Hematopoietic multipotent progenitor cell treated with erythropoietin and hydrocortisone succinate and interleukin-3 and kit ligand, for 6 days (in vitro differentiated cells): ENCODE measurements around the gene UBL4B.
A peak's percentile ranks its signal among the peaks of the same experiment; 100 is the strongest.

Source experiments
- DNase-seq: peaks from one replicate; pipeline ENCODE4 v3.0.0-alpha.2; 2015

Gene UBL4B

DNA sequence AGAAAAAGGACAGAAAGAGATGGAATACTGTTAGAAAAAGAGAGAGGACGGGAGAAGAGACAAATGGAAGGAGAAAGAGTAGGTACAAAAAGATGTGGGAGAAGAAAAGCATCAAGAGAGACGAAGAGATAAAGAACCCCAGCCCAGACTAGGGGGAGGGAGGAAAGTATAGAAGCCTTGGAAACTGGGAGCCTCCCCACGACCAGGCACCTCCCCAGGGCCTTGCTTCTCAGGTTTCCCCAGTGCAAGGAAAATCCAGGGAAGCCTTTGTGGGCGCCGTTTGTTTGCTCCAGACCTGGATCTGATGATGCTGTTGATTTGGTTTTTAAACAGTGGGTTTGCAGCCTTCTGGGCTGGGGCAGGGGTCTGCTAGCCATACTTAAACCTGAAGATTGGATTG lies 26.6 kb upstream of the UBL4B start:
- no peak for DNase-seq

DNA sequence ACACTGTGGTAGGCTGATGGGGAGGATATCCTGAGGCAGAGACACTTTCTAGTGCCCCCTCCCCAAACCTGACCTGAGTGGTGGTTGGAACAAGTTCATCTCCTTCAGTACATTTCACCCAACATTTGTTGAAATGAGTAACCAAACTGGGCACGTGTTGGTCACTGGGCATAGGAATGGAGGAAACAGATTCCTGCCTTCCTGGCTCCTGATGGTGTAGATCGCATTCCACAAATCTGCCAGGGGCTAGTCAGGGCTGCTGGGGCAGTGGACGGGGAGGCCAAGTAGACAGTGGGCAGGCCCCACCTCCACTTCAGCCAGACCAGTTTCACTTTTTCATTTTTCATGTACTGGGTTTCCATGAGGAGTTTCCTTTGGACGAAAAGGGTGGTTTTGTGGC lies 25.3 kb upstream of the UBL4B start:
- DNase-seq: no peak

- DNase-seq: peak; percentile 85
Measured at GRCh38 chr1:110087812-110088738, 24.2 kb upstream of the UBL4B start.

GRCh38 chr1:110088739-110089316 lies 23.4 kb upstream of the UBL4B start:
- DNase-seq: no peak

DNA sequence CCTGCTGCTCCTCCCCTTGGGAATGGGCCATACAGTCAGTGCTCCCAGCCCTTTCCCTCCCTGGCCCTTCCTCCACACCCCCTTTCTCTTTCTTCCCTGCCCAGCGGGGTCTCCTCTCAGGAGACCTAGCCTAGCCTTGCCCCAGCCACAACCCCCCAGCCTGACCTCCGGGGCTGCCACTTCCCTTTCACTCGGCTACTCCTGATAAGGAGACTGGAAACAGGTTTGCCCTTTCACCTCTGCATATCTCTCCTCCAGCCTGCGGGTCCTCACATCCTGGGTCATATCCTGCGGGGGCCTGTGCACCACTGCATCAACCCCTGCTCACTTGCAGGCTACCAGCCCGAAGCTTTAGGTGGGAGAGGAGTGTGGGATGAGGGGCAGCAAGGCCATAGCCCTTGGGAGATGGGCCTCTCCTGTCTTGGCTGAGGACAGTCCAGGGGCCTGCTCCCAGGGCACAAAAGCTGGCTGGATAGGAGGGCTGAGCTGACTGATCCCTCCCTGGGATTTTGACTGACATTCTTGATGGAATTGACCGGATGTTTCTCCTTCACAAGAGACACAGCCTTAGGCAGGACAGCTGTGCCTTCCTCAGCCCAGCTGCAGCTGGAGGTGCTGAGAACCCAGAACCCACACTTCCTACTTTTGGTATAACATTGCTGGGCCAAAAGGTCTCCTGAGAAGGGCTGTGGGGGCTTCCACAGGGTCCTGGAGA lies 22.5 kb upstream of the UBL4B start:
- DNase-seq: no peak

DNA sequence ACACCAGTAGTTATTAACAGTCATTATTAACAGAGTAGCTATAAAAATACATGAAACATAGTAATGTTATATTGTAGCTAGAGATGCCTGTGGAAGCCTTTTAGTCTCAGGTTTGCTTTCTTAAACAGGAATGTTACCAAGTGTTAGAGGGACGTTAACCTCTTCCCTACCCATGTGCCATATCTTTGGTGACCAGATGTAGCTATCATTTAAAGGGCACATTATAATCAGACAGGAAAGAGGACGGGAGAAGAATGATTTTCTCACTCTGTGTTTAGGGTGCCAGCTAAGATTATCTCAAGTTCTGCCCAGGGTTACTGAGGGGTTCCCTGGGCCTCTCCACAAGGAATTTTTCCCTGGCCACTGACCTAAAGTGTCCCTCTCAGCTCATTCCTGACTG lies 20.9 kb upstream of the UBL4B start:
- peak; percentile 52 for DNase-seq

- DNase-seq: no peak
Measured at GRCh38 chr1:110091791-110092190, 20.5 kb upstream of the UBL4B start.

DNA sequence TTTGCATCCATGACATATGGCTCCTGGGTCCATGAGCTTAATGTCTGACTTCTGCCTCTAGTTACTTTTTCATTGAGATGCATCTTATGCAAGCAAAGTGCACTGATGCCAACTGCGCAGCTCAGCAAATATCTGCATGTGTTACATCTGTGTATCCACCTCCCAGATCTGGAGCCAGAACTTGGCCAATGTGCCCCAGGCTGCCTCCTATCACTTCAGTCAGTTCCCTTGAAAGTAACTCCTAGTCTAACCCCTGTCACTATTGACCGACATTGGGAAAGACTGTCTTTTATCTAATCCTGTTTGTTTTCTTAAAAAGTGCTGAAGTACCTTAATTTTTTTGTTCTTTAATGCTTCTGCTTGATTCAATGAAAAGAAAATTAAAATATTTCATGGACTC lies 19.3 kb upstream of the UBL4B start:
- DNase-seq: no peak

DNA sequence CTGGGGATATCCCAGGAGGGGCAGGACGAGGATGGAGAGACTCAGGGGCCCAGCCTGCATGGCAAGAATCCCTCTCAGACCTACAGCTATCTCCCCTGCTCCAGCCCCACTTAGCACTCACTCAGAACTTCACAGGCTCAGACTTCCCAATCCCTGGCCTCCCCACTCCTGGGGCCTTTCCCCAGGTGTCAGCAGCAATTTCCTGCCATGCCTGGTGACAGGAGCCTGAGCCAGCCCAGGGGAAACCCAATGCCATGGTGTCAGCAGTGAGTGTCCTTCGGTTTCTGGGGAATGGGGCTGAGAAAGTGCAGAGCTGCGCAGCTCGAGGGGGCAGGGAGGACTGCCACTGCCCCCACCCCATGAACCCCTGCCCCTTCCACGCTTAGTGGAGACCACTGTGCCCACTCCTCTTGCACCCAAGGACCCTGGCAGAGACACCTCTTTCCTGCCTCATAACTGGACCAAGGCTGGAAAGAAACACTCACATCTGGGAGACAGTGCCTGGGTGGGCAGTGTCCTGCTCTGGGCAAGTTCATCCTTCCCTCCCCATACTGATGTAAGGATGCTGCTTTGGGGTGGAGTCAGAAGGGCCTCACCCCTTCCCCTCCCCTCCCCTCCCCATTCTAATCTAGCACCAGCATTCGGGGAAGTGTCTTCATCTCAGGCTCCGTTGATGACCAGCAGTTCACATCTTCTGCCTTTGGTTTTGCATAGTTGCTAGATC lies 17.1 kb upstream of the UBL4B start:
- no peak for DNase-seq

GRCh38 chr1:110097507-110098221 lies 14.6 kb upstream of the UBL4B start:
- no peak for DNase-seq

GRCh38 chr1:110098222-110099026 lies 13.8 kb upstream of the UBL4B start:
- no peak for DNase-seq

- DNase-seq: no peak
Measured at GRCh38 chr1:110100335-110100734, 11.9 kb upstream of the UBL4B start.

GRCh38 chr1:110102081-110102480 lies 10.2 kb upstream of the UBL4B start:
- DNase-seq: no peak

- DNase-seq: peak; percentile 77
Measured at GRCh38 chr1:110106013-110106941, 6.0 kb upstream of the UBL4B start.

DNA sequence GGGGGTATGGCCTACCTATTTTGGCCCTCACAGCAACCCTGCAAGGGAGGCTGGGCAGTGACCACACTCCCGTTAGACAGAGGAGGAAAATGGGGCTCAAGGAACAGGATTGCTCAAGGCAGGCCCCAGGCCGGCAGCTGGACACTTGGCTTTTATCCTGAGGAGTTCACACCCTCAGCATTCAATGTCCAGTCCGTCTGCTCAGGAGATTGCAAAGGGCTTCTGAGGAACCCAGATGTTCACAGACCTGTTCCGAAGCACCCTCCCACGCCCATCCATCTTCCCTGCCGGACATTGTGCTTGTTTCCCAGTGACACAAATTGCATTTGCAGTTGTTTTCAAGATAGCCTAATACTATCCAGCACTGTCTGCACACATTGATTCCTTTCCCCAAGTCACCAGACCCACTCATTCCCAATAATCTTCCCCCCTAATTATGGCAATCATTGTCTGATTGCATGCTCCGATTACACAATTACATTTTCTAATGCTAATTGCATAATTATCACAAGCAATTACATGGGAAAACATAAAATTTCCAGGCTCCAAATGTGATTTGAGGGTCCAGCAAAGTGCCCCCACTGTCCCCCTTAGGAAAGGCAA lies 4.3 kb upstream of the UBL4B start:
- no peak for DNase-seq

GRCh38 chr1:110111081-110111480 lies 1.2 kb upstream of the UBL4B start:
- DNase-seq: no peak

- no peak for DNase-seq
Measured at GRCh38 chr1:110112656-110113055, 413 bp downstream of the UBL4B start.

- no peak for DNase-seq
Measured at GRCh38 chr1:110113551-110113950, 1.3 kb downstream of the UBL4B start.

GRCh38 chr1:110114173-110114572 lies 1.9 kb downstream of the UBL4B start:
- DNase-seq: no peak

DNA sequence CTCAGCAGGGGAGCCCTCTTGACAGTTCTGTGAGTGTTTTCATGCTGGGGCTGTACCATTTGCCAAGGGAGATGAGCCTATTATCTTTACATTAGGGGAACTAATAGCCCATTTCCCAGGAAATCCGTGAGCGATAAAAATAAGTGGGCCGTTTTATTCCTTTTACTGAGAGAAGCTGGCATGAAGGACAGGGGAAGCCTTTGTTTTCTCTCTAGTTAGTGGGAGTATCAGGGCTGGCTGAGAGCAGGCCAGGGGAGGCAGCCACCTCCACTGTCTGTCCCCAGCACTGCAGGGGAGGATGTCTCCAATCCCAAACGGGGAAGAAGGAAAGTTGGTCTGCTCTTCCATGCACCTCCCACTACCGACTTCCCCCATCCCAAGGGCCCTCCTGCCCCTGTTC lies 2.5 kb downstream of the UBL4B start:
- no peak for DNase-seq
